ENCODE results near the gene RNU11.
"Not testable (repeated sequence)": the region's sequence is repeated elsewhere in the genome, so short reads cannot be mapped to it uniquely, and the experiment has no call there.

RNU11 gene

GRCh38 chr1:28684937-28685336 lies 36.5 kb downstream of the RNU11 start:
- Histone ChIP-seq H3K9me3 (ENCODE audit: severe bottlenecking) (no peaks in the 10 kb centered on the region), H3K27ac (ENCODE audit: poor library complexity, severe bottlenecking) (no peak overlapping the region), H3K4me1 (ENCODE audit: insufficient read depth, poor library complexity, severe bottlenecking) (no peaks in the 10 kb centered on the region), H3K36me3 (ENCODE audit: low read depth) (peaks cover 14% of the 10 kb centered on the region; the same call in 1 of the 2 replicates), H3K27me3 (ENCODE audit: insufficient read depth, poor library complexity, severe bottlenecking) (no peaks in the 10 kb centered on the region), H3K4me3 (ENCODE audit: severe bottlenecking) (no peak overlapping the region)
- no peak for TF ChIP-seq CTCF (IDR thresholded peaks at IDR 0.05; ENCODE audit: poor library complexity, severe bottlenecking)
- ATAC-seq (ENCODE audit: low read depth) (no peak), DNase-seq (ENCODE audit: low spot score) (no peak)

- H3K9me3 ChIP-seq (ENCODE audit: severe bottlenecking); DNase-seq (ENCODE audit: low spot score); H3K27ac ChIP-seq (ENCODE audit: poor library complexity, severe bottlenecking); ATAC-seq (ENCODE audit: low read depth); H3K27me3 ChIP-seq (ENCODE audit: insufficient read depth, poor library complexity, severe bottlenecking); H3K4me3 ChIP-seq (ENCODE audit: severe bottlenecking); H3K4me1 ChIP-seq (ENCODE audit: insufficient read depth, poor library complexity, severe bottlenecking): not testable (repeated sequence)
- H3K36me3 ChIP-seq (ENCODE audit: low read depth): peaks cover 18% of the 10 kb centered on the region
Measured at GRCh38 chr1:28691627-28692026, 43.2 kb downstream of the RNU11 start.

Measured in RWPE2 (cell line).